ENCODE results near the gene SIRPA. TPM values are rescaled to one million over a fixed set of nuclear protein-coding genes. Genes with fewer than 3 reads are reported as not detected.

SIRPA gene
- total and polyA plus RNA-seq, 2 experiments from 2014 or later, result 16.0 to 18.6 TPM

DNA sequence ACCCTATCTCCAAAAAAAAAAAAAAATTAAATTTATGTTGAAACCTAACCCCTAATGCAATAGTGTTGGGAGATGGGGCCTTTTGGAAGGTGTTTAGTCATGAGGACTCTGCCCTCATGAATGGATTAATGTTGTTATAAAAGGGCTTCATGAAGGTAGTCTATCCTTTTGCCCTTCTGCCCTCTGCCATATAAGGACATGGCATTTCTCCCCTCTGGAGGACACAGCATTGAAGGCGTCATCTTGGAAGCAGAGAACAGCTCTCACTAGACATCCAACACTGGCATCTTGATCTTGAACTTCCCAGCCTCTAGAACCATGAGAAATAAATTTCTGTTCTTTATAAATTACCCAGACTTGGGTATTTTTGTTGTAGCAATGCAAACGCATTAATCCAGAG lies 63.2 kb downstream of the SIRPA start:
- WGBS (ENCODE audit: low lambda C conversion rate, missing lambda C conversion rate), result 89% methylated on average over 2 of the region's 2 CpGs
- H3K9me2 ChIP-seq (replicated peaks; ENCODE audit: insufficient read depth), result no peaks in the 10 kb centered on the region
- no peaks in the 10 kb centered on the region for H3K4me1 ChIP-seq (ENCODE audit: insufficient read depth)
- no peak overlapping the region for H3K27ac ChIP-seq
- TF ChIP-seq EZH2 (IDR thresholded peaks at IDR 0.05; ENCODE audit: borderline replicate concordance) (no peak), EZH2phosphoT487 (IDR thresholded peaks at IDR 0.05; ENCODE audit: low read depth, severe bottlenecking, unreplicated experiment) (no peak)
- TF ChIP-seq, protein P1, sequence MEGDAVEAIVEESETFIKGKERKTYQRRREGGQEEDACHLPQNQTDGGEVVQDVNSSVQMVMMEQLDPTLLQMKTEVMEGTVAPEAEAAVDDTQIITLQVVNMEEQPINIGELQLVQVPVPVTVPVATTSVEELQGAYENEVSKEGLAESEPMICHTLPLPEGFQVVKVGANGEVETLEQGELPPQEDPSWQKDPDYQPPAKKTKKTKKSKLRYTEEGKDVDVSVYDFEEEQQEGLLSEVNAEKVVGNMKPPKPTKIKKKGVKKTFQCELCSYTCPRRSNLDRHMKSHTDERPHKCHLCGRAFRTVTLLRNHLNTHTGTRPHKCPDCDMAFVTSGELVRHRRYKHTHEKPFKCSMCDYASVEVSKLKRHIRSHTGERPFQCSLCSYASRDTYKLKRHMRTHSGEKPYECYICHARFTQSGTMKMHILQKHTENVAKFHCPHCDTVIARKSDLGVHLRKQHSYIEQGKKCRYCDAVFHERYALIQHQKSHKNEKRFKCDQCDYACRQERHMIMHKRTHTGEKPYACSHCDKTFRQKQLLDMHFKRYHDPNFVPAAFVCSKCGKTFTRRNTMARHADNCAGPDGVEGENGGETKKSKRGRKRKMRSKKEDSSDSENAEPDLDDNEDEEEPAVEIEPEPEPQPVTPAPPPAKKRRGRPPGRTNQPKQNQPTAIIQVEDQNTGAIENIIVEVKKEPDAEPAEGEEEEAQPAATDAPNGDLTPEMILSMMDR (IDR thresholded peaks at IDR 0.05; ENCODE audit: poor library complexity), result no peak
- H3K4me2 ChIP-seq, result no peak overlapping the region
- no peaks in the 10 kb centered on the region for H4K20me1 ChIP-seq (ENCODE audit: insufficient read depth, poor library complexity, severe bottlenecking)
- no peak overlapping the region for H2AFZ ChIP-seq
- H3K79me2 ChIP-seq, result no peaks in the 10 kb centered on the region
- peaks cover 6% of the 10 kb centered on the region for H3K27me3 ChIP-seq
- H3K36me3 ChIP-seq (replicated peaks; ENCODE audit: insufficient read depth, low read depth), result no peaks in the 10 kb centered on the region
- H3K4me3 ChIP-seq, result no peak overlapping the region
- DNase-seq (ENCODE audit: low spot score), result no peak
- H3K9me3 ChIP-seq (ENCODE audit: low read depth), result no peaks in the 10 kb centered on the region

DNA sequence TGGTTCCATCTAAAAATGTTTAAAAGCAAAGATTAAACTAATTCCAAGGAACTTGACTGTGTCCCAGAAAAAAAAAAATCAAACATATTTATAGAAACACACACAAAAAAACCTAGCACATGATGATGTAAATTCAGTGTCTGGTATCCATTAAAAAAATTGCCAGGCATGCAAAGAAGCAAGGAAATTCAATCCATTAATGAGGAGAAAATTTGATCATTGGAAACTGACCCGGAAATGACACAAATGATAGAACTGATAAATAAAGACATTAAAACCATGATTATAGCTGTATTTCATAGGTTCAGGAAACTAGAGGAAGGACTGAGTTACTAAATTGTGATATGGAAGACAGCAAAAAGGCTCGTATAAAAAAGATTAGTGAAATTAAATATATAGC lies 63.9 kb downstream of the SIRPA start:
- Histone ChIP-seq H4K20me1 (ENCODE audit: insufficient read depth, poor library complexity, severe bottlenecking) (no peaks in the 10 kb centered on the region), H3K4me2 (no peak overlapping the region), H2AFZ (no peak overlapping the region), H3K9me2 (replicated peaks; ENCODE audit: insufficient read depth) (no peaks in the 10 kb centered on the region), H3K4me1 (ENCODE audit: insufficient read depth) (no peaks in the 10 kb centered on the region), H3K79me2 (no peaks in the 10 kb centered on the region), H3K27me3 (peaks cover 13% of the 10 kb centered on the region), H3K9me3 (ENCODE audit: low read depth) (no peaks in the 10 kb centered on the region), H3K27ac (no peak overlapping the region), H3K36me3 (replicated peaks; ENCODE audit: insufficient read depth, low read depth) (no peaks in the 10 kb centered on the region), H3K4me3 (no peak overlapping the region)
- TF ChIP-seq EZH2phosphoT487 (IDR thresholded peaks at IDR 0.05; ENCODE audit: low read depth, severe bottlenecking, unreplicated experiment) (no peak), EZH2 (IDR thresholded peaks at IDR 0.05; ENCODE audit: borderline replicate concordance) (no peak)
- TF ChIP-seq, protein P1 (IDR thresholded peaks at IDR 0.05; ENCODE audit: poor library complexity), result no peak
- WGBS (ENCODE audit: low lambda C conversion rate, missing lambda C conversion rate), result 63% methylated on average over 2 of the region's 2 CpGs
- no peak for DNase-seq (ENCODE audit: low spot score)

DNA sequence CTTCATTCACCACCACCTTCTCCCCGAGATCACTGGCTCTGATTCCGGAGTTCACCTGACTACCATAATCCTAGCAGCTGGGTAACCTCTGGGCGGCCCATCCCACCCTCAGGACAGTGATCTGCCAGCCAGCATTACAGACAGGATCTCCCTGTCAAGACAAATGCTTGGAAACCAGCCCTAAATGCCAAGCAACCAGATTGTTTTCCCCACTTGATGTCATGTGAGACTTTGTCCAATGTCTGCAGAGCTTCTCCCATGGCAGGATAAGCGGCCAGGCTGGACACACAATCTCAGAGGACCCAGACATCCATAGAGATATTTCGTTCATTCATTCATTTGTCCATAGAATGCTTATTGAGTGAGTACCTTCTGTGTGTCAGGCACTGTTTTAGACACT lies 66.2 kb downstream of the SIRPA start:
- TF ChIP-seq, protein P1 (IDR thresholded peaks at IDR 0.05; ENCODE audit: poor library complexity), result no peak
- TF ChIP-seq EZH2 (IDR thresholded peaks at IDR 0.05; ENCODE audit: borderline replicate concordance), result no peak
- no peak for TF ChIP-seq EZH2phosphoT487 (IDR thresholded peaks at IDR 0.05; ENCODE audit: low read depth, severe bottlenecking, unreplicated experiment)
- DNase-seq (ENCODE audit: low spot score), result no peak
- Histone ChIP-seq H3K4me2 (no peak overlapping the region), H4K20me1 (ENCODE audit: insufficient read depth, poor library complexity, severe bottlenecking) (no peaks in the 10 kb centered on the region), H3K9me3 (ENCODE audit: low read depth) (no peaks in the 10 kb centered on the region), H3K4me3 (no peak overlapping the region), H3K36me3 (replicated peaks; ENCODE audit: insufficient read depth, low read depth) (no peaks in the 10 kb centered on the region), H3K4me1 (ENCODE audit: insufficient read depth) (no peaks in the 10 kb centered on the region), H3K27ac (no peak overlapping the region), H3K9me2 (replicated peaks; ENCODE audit: insufficient read depth) (no peaks in the 10 kb centered on the region), H3K27me3 (peaks cover 17% of the 10 kb centered on the region), H3K79me2 (no peaks in the 10 kb centered on the region), H2AFZ (no peak overlapping the region)
- 78% methylated on average over 5 of the region's 5 CpGs for WGBS (ENCODE audit: low lambda C conversion rate, missing lambda C conversion rate)

DNA sequence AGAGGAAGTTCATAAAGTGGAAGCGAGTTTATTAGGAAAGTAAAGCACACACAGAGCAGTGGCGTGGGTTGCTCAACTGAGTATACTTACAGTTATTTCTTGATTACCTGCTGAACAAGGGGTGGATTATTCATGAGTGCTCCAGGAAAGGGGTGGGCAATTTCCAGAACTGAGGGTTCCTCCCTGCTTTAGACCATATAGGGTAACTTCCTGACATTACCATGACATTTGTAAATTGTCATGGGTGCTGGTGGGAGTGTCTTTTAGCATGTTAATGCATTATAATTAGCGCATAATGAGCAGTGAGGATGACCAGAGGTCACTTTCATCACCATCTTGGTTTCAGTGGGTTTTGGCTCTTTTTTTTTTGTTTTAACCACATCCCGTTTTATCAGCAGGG lies 68.9 kb downstream of the SIRPA start:
- no peak for DNase-seq (ENCODE audit: low spot score)
- no peak overlapping the region for H3K27ac ChIP-seq
- H3K9me3 ChIP-seq (ENCODE audit: low read depth), result no peaks in the 10 kb centered on the region
- no peaks in the 10 kb centered on the region for H3K36me3 ChIP-seq (replicated peaks; ENCODE audit: insufficient read depth, low read depth)
- no peak overlapping the region for H2AFZ ChIP-seq
- H4K20me1 ChIP-seq (ENCODE audit: insufficient read depth, poor library complexity, severe bottlenecking), result no peaks in the 10 kb centered on the region
- peaks cover 25% of the 10 kb centered on the region for H3K27me3 ChIP-seq
- no peaks in the 10 kb centered on the region for H3K79me2 ChIP-seq
- no peaks in the 10 kb centered on the region for H3K4me1 ChIP-seq (ENCODE audit: insufficient read depth)
- no peak overlapping the region for H3K4me3 ChIP-seq
- H3K9me2 ChIP-seq (replicated peaks; ENCODE audit: insufficient read depth), result no peaks in the 10 kb centered on the region
- 73% methylated on average over 4 of the region's 4 CpGs for WGBS (ENCODE audit: low lambda C conversion rate, missing lambda C conversion rate)
- no peak for TF ChIP-seq EZH2phosphoT487 (IDR thresholded peaks at IDR 0.05; ENCODE audit: low read depth, severe bottlenecking, unreplicated experiment)
- no peak overlapping the region for H3K4me2 ChIP-seq
